ENCODE measurements around the gene FIGNL2. TPM values are rescaled to one million over a fixed set of nuclear protein-coding genes. Genes with fewer than 3 reads are reported as not detected.
"Not testable (repeated sequence)": the region's sequence is repeated elsewhere in the genome, so short reads cannot be mapped to it uniquely, and the experiment has no call there.

FIGNL2 gene
- total and polyA plus RNA-seq, 5 donors: 0.18 to 0.39 (median 0.26) TPM

DNA sequence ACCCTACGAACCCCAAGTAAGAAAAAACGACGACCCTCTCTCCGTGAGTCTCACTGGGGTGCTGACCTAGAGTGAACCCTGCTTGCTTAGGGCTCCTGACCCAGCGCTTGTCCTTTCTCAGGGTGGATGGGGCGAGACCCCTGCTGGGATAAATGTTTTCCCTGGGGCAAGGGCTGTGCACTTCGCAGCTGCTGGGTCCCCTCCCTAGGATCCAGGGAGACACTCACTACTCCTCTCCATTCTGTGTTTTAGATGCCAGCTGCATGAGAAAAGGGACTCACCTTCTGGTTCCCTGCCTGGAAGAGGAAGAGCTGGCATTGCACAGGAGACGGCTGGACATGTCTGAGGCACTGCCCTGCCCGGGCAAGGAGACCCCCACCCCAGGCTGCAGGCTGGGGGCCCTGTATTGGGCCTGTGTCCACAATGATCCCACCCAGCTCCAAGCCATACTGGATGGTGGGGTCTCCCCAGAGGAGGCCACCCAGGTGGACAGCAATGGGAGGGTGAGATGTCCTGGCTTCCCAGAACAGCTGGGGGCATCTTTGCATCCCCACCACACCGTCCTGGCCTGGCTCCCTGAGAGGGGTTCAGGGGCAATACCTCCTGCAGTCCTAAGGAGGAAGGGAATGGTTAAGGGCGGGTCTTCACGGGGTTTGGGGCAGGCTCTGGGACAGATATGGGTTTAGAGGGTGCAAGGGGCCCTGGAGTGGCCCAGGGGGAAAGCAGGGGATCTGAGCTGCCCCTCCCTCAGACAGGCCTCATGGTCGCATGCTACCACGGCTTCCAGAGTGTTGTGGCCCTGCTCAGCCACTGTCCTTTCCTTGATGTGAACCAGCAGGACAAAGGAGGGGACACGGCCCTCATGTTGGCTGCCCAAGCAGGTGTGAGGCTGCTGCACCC, 40.0 kb upstream of the FIGNL2 start:
- Histone ChIP-seq H3K4me1 (ENCODE audit: control insufficient read depth, insufficient read depth, low read length) (no peaks in the 10 kb centered on the region), H3K27ac (ENCODE audit: low read length) (no peak overlapping the region), H3K4me3 (ENCODE audit: low read length) (no peak overlapping the region), H3K27me3 (ENCODE audit: control insufficient read depth, insufficient read depth) (no peaks in the 10 kb centered on the region), H3K9me3 (ENCODE audit: control insufficient read depth, low read length) (no peaks in the 10 kb centered on the region)
- WGBS: 73% methylated on average over 15 of the region's 15 CpGs
- intact Hi-C loops (cut with DNase I): no loop called here
- ATAC-seq (peak in 1 of 2 donors; percentile 3), DNase-seq (peak in 1 of 3 donors; percentile 35)

DNA sequence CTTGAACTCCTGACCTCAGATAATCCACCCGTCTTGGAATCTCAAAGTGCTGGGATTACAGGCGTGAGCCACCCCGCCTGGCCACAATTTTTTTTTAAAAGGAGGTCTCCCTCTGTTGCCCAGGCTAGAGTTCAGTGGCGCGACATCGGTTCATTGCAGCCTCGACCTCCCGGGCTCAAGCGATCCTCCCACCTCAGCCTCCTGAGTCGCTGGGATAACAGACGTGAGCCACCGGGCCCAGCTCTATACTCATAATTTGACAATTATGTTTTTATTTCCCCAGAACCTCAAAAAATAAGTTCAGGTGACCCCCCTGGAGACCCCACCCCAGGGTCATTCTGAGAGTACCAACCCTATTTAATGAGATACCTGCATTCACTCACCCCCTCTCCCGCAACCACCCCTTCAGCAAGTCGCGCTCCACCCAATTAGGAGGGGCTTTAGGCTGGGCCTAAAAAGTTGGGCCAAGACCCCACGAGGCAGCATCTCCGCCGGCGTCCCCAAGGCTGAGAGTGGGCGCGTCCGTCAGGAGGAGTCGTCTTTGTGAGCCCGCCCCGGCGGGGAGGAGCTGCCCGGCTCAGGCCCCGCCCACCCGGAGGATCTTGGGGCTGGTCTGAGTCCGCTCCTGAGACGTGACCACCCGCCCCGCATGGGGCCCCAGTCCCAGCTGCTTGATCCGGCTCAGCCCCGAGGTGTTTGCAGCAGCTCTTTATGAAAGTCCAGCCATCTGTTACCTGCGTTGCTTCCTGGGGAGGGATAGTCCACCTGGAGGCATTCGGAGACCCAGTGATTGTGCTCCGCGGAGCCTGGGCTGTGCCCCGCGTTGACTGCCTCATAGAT, 39.2 kb upstream of the FIGNL2 start, which contains the start of gene ANKRD33:
ANKRD33 (plus strand) TSS at position 628 of the 840 bp plus-strand sequence; CDS start at position 712, 84 bp downstream.
- no peak within 1 kb of the TSS for H3K4me3 ChIP-seq (ENCODE audit: low read length)
- peak; percentile 65 to 84 (median 83) for DNase-seq
- H3K9me3 ChIP-seq (ENCODE audit: control insufficient read depth, low read length): no peaks in the 10 kb centered on the region
- peak; percentile 27 to 51 for ATAC-seq
- H3K27ac ChIP-seq (ENCODE audit: low read length): no peak within 1 kb of the TSS
- 51% methylated on average over 41 of the region's 41 CpGs for WGBS
- no peaks in the 10 kb centered on the region for H3K4me1 ChIP-seq (ENCODE audit: control insufficient read depth, insufficient read depth, low read length)
- intact Hi-C loops (cut with DNase I): no loop called here
- no peaks in the 10 kb centered on the region for H3K27me3 ChIP-seq (ENCODE audit: control insufficient read depth, insufficient read depth)

DNA sequence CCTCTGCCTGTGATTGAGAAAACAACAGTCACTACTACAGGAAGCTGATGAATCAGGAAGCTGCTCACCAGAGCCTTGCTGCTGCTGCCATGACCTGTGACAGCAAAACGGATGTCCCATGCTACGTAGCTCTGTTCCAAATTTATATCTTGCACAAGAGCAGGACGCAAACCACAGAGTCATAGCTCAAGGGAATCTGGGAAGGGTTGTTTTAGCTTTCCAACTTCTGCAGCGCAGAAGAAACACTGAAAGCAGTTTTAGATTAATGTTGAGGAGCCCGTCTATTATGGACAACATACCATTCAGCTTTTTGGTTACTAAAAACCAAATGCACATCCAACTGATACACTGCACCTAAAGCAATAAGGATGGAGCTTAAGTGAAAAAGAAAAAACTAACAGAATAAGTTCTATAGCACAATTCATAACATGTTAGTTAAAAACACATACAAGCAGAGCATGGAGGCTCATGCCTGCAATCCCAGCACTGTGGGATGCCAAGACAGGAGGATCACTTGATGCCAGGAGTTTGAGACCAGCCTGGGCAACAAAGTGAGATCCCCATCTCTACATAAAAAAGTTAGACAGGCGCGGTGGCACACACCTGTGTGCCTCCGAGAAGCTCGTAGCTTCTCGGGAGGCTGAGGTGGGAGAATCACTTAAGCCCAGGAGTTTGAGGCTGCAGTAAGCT, 37.6 kb upstream of the FIGNL2 start:
- no peaks in the 10 kb centered on the region for H3K4me1 ChIP-seq (ENCODE audit: control insufficient read depth, insufficient read depth, low read length)
- intact Hi-C loops (cut with DNase I): no loop called here
- peak; percentile 93 to 94 for ATAC-seq
- H3K27ac ChIP-seq (ENCODE audit: low read length): peak overlapping the region; percentile 60
- no peaks in the 10 kb centered on the region for H3K9me3 ChIP-seq (ENCODE audit: control insufficient read depth, low read length)
- no peak overlapping the region for H3K4me3 ChIP-seq (ENCODE audit: low read length)
- DNase-seq: peak; percentile 80 to 86 (median 84)
- 54% methylated on average over 10 of the region's 10 CpGs for WGBS
- no peaks in the 10 kb centered on the region for H3K27me3 ChIP-seq (ENCODE audit: control insufficient read depth, insufficient read depth)

DNA sequence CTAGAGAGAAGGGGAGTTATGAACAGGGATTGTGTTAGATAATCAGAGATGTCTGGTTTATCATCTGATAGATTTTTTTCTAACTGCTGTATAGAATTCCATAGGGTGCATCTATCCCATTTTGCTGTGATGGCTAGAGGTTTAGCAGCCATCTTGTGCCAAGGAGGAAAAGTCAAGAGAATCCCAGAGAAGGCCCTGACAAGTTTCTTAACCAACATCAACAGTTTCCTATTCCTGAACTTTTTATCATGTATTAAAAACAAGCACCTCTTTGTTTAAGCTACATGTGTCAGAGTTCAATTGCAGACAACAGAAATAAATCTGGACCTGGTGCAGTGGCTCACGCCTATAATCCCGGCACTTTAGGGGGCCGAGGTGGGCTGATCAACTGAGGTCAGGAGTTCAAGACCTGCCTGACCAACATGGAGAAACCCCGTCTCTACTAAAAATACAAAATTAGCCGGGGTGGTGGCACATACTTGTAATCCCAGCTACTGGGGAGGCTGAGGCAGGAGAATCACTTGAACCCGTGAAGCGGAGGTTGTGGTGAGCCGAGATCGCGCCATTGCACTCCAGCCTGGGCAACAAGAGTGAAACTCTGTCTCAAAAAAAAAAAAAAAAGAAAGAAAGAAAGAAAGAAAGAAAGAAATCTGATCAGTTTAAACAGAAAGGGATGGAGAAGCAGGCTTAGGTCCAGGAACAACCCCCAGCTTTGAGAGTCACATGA, 36.9 kb upstream of the FIGNL2 start:
- WGBS: 76% methylated on average over 10 of the region's 10 CpGs
- H3K4me3 ChIP-seq (ENCODE audit: low read length); intact Hi-C loops (cut with DNase I); H3K9me3 ChIP-seq (ENCODE audit: control insufficient read depth, low read length); H3K27me3 ChIP-seq (ENCODE audit: control insufficient read depth, insufficient read depth); ATAC-seq; DNase-seq; H3K27ac ChIP-seq (ENCODE audit: low read length); H3K4me1 ChIP-seq (ENCODE audit: control insufficient read depth, insufficient read depth, low read length): not testable (repeated sequence)

DNA sequence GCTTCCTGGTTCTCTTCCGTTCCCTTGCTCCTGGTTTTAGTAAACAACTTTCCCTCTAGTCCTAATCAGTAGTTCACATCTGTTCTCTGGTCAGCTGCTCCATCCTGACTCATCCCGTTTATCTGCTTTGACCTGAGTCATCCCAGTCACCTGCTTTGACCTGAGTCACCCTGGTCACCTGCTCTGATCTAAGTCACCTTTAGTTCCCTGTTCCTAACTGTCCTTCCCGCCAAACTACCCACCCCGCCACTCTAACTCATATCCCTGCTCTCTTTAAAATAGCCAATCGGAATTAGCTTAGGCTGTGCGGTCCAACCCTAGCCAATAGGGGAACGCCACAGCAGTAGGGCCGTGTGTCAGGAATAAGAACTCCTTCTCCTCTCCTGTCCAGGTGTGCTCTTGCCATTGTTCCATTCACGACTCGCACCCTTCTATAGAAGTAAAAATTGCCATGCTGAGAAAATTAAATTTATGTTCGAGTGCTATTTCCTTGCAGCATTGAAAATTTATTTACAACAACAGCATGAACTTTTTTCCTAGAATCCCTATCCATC, 36.2 kb upstream of the FIGNL2 start:
- no peak for DNase-seq
- H3K9me3 ChIP-seq (ENCODE audit: control insufficient read depth, low read length): no peaks in the 10 kb centered on the region

DNA sequence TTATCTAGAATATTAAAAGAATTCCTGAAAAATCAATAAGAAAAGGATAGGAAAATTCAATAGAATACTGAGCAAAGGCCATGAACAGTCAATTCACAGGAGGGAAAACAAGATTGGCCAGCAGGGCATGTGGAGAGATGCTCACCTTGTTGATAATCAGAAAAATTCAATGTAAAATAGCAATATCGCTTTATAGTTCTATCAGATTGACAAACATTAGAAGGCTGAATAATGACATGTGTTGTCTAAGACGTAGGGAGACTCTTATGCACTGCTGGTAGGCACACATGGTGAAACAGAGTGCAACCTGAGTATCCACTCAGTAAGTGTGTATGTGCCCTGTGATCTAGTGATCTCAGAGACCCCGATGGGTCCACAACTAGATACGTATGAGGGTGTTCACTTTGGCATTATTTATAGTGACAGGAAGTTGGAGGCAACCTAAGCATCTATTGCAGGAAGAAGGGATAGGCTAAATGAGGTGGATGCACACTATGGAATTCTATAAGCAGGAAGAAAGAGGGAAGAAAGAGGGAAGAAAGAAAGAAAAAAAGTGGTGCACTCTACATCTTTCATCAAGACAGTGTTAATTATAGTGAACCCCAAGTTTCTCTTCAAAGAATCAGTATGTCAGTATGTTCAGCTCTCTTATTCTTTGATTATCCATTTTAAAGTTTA, 35.6 kb upstream of the FIGNL2 start:
- intact Hi-C loops (cut with DNase I): no loop called here
- no peaks in the 10 kb centered on the region for H3K4me1 ChIP-seq (ENCODE audit: control insufficient read depth, insufficient read depth, low read length)
- DNase-seq (no peak), ATAC-seq (no peak)
- no peaks in the 10 kb centered on the region for H3K9me3 ChIP-seq (ENCODE audit: control insufficient read depth, low read length)
- whole genome bisulfite sequencing: 75% methylated on average over 4 of the region's 4 CpGs
- no peak overlapping the region for H3K27ac ChIP-seq (ENCODE audit: low read length)
- no peak overlapping the region for H3K4me3 ChIP-seq (ENCODE audit: low read length)
- H3K27me3 ChIP-seq (ENCODE audit: control insufficient read depth, insufficient read depth): no peaks in the 10 kb centered on the region

More for the DNA sequence above, 36.2 kb upstream of the FIGNL2 start:
- H3K27me3 ChIP-seq (ENCODE audit: control insufficient read depth, insufficient read depth): no peaks in the 10 kb centered on the region
- no peak for ATAC-seq
- H3K4me3 ChIP-seq (ENCODE audit: low read length): no peak overlapping the region
- no peak overlapping the region for H3K27ac ChIP-seq (ENCODE audit: low read length)
- H3K4me1 ChIP-seq (ENCODE audit: control insufficient read depth, insufficient read depth, low read length): no peaks in the 10 kb centered on the region
- WGBS: 85% methylated on average over 11 of the region's 11 CpGs
- intact Hi-C loops (cut with DNase I): no loop called here

DNA sequence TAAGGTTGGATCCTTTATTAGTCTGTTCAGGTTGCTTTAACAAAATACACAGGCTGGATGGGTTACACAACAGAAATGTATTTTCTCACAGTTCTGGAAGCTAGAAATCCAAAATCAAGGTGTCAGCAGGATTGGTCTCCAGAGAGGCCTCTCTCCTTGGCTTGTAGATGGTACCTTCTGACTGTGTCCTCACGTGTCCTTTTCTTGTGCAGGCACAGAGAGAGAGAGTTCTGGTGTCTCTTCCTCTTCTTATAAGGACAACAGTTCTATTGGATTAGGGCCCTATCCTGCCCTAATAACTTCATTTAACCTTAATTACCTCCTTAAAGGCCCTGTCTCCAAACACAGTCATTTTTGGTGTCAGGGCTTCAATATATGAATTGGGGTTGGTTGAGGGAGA, 34.8 kb upstream of the FIGNL2 start:
- WGBS: 65% methylated on average over 1 of the region's 1 CpG
- H3K9me3 ChIP-seq (ENCODE audit: control insufficient read depth, low read length): no peaks in the 10 kb centered on the region
- DNase-seq (no peak), ATAC-seq (no peak)
- intact Hi-C loops (cut with DNase I): no loop called here
- no peak overlapping the region for H3K27ac ChIP-seq (ENCODE audit: low read length)
- no peaks in the 10 kb centered on the region for H3K27me3 ChIP-seq (ENCODE audit: control insufficient read depth, insufficient read depth)
- H3K4me1 ChIP-seq (ENCODE audit: control insufficient read depth, insufficient read depth, low read length): no peaks in the 10 kb centered on the region
- H3K4me3 ChIP-seq (ENCODE audit: low read length): no peak overlapping the region

DNA sequence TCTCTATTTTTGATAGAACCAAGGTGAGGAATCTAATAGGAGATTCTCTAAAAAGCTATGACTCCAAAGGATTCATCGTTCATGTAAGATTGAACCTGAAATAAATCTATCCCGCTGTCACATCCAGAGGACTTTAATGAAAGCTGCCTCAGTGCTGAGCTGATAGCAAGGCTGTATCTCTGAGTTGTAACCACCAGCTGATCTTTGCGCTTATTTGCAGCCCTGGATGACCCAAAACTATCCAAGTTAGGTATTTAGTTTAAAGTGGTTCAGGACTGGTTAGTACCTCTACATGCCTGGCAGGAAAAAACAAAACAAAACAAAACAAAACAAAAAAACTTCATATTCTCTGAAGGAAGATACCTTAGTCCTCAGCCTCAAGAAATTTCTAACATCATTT, 30.6 kb upstream of the FIGNL2 start:
- Histone ChIP-seq H3K9me3 (ENCODE audit: control insufficient read depth, low read length) (no peaks in the 10 kb centered on the region), H3K27ac (ENCODE audit: low read length) (no peak overlapping the region), H3K4me1 (ENCODE audit: control insufficient read depth, insufficient read depth, low read length) (no peaks in the 10 kb centered on the region), H3K4me3 (ENCODE audit: low read length) (no peak overlapping the region), H3K27me3 (ENCODE audit: control insufficient read depth, insufficient read depth) (no peaks in the 10 kb centered on the region)
- DNase-seq (no peak), ATAC-seq (no peak)
- 71% methylated on average over 3 of the region's 3 CpGs for WGBS
- intact Hi-C loops (cut with DNase I): loop anchor here in 1 of 4 donors (10.0 kb wide), 1 partner anchor 64 kb away; a partner anchor contains a TSS

DNA sequence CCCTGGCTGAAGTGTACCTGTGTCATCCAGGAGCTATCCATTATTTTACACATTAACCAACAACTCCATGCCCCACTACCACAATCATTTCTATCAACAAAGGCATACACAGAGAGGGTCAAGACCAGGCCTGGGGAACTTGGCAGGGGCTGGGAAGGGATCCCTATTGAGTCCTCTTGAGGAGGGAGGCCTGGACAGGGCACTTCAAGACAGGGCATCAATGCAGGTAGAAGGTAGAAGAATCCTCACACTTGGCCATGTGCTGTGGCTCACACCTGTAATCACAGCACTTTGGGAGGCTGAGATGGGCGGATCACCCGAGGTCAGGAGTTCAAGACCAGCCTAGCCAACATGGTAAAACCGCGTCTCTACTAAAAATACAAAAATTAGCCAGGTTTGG, 26.0 kb upstream of the FIGNL2 start:
- Histone ChIP-seq H3K4me3 (ENCODE audit: low read length) (no peak overlapping the region), H3K9me3 (ENCODE audit: control insufficient read depth, low read length) (no peaks in the 10 kb centered on the region), H3K27ac (ENCODE audit: low read length) (no peak overlapping the region), H3K27me3 (ENCODE audit: control insufficient read depth, insufficient read depth) (no peaks in the 10 kb centered on the region), H3K4me1 (ENCODE audit: control insufficient read depth, insufficient read depth, low read length) (peaks cover 3% of the 10 kb centered on the region)
- intact Hi-C loops (cut with DNase I): loop anchor here in 2 of 4 donors (5.0 to 10.0 kb wide), 2 partner anchors 52 to 60 kb away; a partner anchor contains a TSS
- DNase-seq: peak in 1 of 3 donors; percentile 20
- 94% methylated on average over 4 of the region's 4 CpGs for WGBS
- ATAC-seq: no peak
